CD4-positive, alpha-beta T cell treated with Interleukin-15 for 1 hour (primary cell): ENCODE results near the gene SERPINA1.
"Not testable (repeated sequence)": the region's sequence is repeated elsewhere in the genome, so short reads cannot be mapped to it uniquely, and the experiment has no call there.

Experiments used
- DNase-seq: peaks from one replicate; pipeline ENCODE4 v3.0.0-alpha.2; 2020

Gene SERPINA1

DNA sequence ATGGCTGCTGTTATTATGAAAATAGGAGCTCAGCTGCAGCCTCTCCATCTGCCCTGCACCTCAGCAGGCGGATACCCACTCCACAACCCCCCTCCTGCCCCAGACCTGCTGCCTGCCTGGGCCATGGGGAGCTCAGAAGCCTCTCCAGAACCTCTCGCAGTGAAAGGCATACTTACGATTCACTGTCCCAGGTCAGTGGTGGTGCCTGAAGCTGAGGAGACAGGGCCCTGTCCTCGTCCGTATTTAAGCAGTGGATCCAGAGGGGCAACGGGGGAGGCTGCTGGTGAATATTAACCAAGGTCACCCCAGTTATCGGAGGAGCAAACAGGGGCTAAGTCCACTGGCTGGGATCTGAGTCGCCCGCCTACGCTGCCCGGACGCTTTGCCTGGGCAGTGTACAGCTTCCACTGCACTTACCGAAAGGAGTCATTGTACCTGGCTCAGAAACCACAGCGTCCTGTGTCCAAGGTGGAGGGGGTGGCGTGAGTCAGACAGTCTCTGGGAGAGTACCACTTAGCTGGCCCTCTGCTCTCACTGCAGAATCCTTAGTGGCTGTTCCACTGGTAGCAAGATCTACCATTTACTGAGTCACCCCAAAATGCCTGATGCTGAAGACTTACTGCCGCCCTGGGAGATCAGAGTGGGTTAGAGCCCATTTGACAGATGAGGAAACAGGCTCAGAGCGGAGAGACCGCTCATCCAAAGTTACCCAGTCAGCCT is at the start of gene SERPINA1:
Gene SERPINA1, minus strand, starts transcription at position 219 of the 720 bp plus-strand sequence. CDS start 5,365 bp downstream, outside the sequence.
- no peak for DNase-seq

DNA sequence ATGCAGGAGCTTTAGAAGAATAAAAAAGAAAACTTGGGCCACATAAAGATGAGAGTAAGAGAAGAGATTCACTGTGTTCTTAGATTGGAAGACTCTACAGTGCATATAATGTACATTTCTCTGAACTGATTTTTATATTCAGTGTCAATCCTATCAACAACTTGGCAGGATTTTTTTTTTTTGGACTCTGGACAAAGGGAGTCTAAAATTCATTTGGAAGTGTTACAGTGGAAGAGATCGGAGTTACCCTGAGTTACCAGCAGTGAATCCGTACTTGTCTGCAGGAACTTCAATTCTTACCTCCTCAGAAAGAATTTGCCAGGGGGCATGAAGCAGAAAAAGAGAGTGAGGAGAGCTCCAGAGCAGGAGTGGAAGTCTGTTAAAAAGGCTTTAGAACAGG is 40.2 kb upstream of the SERPINA1 start:
- no peak for DNase-seq

GRCh38 chr14:94427016-94427613 is 38.7 kb upstream of the SERPINA1 start:
- DNase-seq: no peak

GRCh38 chr14:94426526-94426925 is 38.1 kb upstream of the SERPINA1 start:
- no peak for DNase-seq

GRCh38 chr14:94424371-94424770 is 36.0 kb upstream of the SERPINA1 start:
- DNase-seq: no peak

GRCh38 chr14:94423453-94424056 is 35.2 kb upstream of the SERPINA1 start:
- peak; percentile 27 for DNase-seq

DNA sequence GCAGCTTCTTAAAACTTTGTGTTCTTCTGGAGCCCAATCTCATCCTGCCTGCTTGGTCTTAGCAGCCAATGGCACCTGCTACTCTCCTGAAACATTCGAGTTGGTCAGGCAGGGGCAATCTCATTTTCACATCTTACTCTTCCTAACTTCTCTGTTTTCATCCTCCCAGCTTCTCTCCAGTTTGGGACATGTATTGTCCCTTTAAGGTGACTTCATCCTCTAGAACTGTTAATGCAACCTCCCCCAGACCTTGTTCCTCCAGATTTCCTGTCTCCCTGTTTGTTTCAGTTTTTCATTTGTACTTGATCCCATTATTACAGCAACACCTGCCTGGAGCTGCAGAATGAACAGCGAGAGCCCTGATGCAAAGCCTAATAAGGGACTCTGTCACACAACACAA is 32.9 kb upstream of the SERPINA1 start:
- no peak for DNase-seq

DNA sequence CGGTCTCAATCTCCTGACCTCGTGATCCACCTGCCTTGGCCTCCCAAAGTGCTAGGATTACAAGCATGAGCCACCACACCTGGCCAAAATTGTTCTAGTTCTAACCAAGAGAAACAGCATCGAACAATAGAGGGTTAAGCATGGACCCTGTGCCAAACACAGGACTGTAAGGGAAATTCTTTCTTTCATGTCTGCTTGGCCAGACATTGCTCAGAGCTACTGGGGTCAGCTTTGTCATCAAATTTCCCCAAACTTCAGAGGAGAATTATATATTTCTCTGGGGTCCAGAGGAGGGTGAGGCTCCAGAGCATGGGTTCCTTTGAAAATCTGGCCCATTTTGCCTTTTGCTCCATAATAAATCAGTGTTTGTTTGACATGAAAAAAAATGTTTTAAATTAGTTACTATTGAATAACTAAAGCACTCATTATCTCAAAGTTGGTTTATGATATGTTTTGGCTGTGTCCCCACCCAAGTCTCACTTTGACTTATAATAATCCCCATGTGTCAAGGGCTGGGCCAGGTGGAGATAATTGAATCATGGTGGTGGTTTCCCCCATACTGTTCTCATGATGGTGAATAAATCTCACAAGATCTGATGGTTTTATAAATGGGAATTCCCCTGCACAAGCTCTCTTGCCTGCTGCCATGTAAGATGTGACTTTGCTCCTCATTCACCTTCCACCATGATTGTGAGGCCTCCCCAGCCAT is 29.2 kb upstream of the SERPINA1 start:
- DNase-seq: not testable (repeated sequence)

DNA sequence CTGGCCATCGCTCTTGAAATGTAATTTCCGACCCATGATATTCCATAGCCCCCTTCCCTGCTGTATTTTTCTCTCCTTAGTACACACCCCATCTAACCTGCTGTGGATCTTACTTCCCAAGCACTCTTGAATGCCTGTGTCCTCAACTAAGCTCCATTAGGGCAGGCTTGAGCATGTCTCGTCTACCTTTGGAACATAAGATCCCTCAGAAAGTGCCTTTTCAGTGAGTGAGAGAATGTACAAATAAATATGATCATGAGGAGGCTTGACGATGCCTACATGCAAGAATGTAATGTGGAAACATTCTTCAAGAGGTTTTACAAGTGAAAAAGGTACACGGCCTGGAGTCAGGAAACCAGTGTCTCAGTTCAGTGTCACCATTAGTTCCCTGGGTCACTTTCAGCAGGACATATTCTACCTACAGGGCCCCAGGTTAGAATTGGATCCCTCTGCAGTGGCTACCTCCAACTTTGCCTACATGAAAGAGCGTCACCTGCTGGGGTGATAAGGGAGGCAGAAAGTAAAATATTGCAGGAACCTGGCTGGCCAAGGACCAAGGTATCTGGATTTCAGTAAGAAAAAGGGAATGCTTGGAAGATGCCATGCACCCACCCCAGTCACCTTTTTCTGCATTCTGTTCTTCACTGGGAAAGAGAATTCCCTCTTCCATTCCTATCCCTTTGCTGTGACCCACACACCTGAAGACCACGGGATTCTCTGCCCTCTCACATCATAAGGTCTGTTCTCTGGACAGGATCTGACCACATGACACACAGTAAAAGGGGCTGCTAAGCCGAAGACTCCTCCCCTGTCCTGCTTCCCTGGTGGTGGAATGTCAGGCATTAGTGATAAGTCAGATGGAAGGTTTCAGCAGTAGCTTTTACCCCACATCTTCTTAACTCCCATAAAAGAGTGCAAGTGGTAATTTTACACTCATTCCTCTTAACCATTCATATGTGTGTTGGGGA is 24.6 kb upstream of the SERPINA1 start:
- no peak for DNase-seq

DNA sequence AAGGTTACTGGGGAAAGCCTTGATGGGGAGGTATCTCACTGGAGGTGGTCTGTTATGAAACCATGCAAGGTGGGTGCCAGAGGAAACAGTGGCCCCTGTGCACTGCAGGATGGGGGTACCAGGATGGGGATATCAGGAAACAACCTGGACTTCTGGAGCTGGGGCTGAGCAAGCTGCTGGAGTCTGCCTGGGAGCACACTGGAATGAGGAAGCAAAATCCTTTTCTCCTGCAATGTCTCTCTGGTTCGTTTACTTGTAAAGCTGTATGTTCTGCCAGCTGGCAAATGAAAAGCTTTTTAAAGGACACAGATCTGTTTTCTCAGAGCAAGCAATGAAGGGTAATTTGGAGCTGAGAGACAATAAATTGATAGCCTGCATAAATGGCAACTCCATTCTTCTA is 23.2 kb upstream of the SERPINA1 start:
- no peak for DNase-seq

- not testable (repeated sequence) for DNase-seq
Observed at GRCh38 chr14:94409430-94409829, 21.0 kb upstream of the SERPINA1 start.

- DNase-seq: no peak
Observed at GRCh38 chr14:94408546-94409095, 20.2 kb upstream of the SERPINA1 start.

- DNase-seq: no peak
Observed at GRCh38 chr14:94407906-94408305, 19.5 kb upstream of the SERPINA1 start.

- DNase-seq: no peak
Observed at GRCh38 chr14:94406910-94407309, 18.5 kb upstream of the SERPINA1 start.

- DNase-seq: no peak
Observed at GRCh38 chr14:94405486-94405885, 17.1 kb upstream of the SERPINA1 start.

- no peak for DNase-seq
Observed at GRCh38 chr14:94404561-94404960, 16.2 kb upstream of the SERPINA1 start.

DNA sequence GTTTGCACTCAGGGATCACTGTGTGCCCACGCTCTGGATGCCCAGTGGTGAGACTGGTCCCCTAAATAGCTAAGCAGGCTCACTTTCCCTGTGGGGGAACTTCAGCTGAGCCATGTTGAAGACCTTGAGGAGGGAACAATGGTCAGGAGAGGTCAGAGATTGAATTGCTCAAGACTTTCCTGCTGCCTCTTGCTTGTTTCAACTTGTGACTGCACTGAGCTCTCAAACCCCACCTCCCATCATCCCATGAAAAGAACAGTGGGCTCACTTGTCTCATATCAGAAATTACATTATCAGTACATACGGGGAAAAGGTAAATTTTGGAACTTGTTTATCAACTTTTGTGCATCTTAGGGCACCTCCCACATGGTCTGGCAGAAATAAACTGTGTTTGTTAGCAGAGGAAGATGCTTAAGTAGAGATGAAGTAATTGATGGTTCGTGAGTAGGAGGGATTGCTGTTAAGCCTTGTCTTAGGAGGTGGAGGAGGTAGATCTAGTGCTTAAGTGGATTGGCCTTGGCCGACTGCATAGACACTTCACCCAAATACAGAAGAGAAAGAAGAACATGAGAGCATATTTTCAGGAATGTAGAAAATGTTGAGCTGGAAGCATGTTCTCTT is 15.0 kb upstream of the SERPINA1 start:
- no peak for DNase-seq

DNA sequence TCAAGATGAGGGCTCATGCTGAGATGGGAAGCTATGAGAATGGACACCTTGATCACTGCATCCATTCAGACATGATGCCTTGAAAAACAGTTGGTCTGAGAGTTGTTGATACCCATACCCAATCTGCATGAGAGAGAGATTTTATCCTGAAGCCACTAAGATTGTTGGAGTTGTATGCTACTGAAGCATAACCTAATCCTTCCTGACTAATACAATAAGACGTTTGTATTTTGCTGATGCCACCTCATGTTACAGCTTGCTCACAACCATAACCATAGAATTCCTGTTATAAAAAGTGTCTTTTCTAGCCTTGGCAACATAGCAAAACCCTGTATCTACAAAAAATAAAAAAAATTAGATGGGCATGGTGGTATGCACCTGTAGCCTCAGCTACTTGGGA is 12.7 kb upstream of the SERPINA1 start:
- no peak for DNase-seq

GRCh38 chr14:94400422-94400841 is 12.0 kb upstream of the SERPINA1 start:
- no peak for DNase-seq

GRCh38 chr14:94398536-94398935 is 10.1 kb upstream of the SERPINA1 start:
- DNase-seq: no peak

DNA sequence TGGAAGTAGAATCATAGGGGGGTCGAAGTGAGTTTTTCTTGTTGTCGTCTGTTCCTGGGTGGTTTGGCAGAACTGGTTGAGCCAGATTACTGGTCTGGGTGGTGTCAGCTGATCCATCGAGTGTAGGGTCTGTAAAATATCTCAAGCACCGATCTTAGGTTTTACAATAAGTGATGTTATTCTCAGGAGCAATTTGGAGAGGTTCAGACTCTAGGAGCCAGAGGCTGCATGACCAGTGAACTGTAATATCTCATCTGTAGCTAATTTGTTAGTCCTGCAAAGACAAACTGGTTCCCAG is 9.7 kb upstream of the SERPINA1 start:
- DNase-seq: no peak
